HG03097 (cell line): ENCODE results near the gene HSBP1L1.

Experiments
- ATAC-seq: cut with Tn5 transposase; IDR thresholded peaks from one replicate; pipeline ENCODE4 v1.9.1; 2021; ENCODE audit not compliant: unreplicated experiment, low FRiP score

Gene HSBP1L1

DNA sequence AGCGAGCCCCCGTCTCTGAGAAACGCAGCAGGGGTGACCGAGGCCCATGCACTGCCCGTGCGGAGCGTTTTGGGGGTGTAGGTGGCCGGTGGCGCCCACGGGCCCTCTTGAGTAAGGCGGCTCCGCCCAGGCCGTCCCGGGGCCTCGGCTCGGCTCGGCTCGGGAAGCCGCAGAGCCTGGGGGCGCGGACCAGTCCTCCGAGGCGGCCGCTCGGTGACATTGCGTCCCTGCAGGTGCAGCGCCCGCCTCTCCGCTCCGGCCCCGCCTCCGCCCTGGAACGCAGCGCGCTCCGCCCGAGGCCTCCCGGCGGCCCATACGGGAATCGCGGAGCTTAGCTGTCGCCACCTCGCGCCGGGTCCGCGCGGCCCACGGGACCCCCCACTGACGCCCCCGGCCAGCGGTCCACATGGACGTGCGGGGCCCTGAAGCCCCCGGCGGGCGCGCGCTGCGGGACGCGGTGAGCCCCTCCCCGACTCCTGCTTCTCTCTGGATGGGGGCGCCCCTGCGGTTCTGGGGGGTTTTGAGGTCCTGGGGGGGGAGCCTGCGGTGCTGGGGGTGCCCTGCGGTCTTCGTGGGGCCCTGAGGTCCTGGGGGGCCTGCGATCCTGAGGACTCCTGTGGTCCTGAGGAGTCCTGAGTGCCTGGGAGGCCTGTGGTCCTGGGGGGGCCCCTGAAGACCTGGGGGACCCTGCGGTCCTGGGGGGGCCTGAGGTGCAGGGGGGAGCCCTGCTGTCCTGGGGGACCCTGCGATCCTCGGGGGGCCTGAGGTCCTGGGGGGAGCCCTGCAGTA, at the start of gene HSBP1L1:
Gene HSBP1L1 (plus strand): TSS at position 314 of the 789 bp plus-strand sequence. CDS start 93 bp downstream, at position 407.
- peak; percentile 71 for ATAC-seq

DNA sequence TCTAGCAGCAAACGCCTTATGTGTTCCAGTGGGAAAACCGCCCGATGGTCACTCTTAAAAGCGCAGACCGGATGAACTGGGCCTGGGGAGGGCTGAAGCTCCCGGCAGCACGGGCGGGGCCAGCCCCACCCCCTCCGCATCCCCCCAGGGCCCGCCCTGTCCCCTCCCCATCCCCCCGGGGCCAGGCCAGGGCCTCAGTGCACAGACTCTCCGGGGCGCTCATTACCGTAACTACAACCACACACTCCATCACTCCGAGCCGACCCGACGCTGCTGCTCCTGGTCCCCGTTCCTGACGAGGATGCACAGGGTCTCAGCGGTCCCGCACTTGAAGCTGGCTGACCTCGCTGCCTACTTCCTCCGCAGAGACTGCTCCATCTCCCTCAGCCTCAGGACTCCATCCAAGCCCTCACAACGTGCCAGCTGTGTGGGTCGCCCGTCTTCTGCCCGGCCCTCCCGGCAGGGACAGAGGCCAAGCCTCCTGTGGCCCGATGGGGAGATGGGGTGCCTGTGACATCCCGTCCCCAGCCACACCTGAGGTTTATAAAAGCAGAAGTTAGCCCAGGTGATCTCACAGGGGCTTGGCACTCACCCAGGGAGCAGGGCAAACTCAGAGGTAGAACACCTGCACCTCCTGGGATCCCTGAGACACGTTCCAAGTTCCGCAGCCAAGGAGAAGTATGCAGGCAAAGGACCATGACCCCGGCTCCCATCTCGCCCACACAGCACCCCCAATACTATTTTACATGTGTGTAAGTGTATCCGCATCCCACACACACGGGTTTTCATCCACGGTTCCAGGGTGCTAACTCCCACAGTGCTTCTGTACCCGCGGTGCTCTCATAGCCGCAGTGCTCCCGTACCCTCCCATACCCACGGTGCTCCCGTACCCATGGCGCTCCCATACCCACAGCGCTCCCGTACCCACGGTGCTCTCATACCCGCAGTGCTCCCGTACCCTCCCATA, 49.0 kb upstream of the HSBP1L1 start:
- no peak for ATAC-seq

DNA sequence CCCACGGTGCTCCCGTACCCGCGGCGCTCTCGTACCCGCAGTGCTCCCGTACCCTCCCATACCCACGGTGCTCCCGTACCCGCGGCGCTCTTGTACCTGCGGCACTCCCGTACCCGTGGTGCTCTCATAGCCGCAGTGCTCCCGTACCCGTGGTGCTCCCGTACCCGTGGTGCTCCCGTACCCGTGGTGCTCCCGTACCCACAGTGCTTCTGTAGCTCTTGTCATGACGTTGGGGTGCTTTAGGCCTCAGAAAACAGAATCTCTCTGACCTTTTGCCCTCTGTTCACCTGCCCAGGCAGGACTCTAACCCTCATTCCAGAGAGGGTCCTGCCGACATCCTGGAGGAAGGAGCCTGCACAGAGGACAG, 48.3 kb upstream of the HSBP1L1 start:
- no peak for ATAC-seq

GRCh38 chr18:79916546-79917168, 47.8 kb upstream of the HSBP1L1 start:
- ATAC-seq, result no peak

DNA sequence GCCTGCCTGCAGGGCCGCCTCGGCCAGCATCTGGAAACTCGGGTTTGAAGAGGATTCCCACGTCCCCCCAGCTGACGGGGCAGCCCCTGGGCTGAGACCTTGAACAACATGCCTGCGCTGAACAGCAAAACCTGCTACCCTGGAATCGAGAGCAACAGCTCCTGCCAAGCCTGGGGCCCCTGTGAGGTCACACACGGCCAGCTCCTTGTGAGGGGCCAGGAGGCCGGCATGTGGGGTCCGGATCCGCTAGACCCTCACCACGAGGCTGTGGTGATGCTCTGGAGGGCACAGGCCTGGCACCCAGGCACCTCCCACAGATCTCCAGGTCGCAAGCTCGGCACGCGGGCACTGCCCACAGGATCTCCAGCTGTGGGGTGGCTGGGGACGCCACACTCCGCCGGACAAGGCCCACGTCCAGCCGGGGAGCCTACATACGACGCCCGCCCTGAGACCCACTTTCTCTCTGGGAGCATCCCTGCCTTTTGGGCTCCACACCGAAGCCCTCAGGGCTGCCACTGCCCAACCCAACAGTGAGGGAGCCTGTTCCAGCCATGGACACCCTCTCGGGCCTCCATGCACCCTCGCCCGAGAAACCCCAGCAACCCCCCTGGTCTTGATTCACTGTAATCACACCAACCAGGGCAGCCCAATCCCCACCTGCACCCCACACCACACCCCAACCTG, 47.1 kb upstream of the HSBP1L1 start:
- ATAC-seq, result no peak

DNA sequence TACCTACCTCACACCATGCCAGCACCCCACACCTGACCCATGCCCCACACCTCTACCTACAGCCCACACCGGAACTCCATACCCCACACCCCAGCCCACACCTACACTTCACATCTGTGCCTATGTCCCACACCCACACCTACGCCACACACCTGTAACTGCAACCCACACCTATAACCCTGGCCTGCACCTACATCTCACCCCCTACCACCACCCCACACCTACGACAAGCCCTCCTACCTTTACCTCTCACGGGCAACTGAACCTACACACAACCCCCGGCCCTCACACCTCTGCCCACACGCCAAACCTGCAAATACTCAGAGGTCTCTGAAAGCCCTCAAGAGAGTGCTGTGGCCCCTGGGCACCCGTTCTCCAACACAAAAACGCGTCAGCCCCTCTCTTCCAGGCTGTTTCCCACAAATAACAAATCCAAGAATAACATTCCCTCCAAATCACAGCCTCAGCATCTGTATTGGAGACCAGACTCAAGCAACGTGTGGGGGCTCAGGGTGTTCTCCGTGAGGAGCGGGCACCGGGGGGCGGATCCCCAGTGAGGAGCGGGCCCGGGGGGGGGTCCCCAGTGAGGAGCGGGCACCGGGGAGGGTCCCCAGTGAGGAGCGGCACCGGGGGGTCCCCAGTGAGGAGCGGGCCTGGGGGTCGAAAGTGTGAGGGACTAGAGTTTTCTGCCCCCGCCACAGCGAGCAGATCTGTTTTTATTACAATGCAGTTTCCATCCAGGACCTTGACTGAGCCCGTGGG, 46.4 kb upstream of the HSBP1L1 start:
- ATAC-seq, result no peak

DNA sequence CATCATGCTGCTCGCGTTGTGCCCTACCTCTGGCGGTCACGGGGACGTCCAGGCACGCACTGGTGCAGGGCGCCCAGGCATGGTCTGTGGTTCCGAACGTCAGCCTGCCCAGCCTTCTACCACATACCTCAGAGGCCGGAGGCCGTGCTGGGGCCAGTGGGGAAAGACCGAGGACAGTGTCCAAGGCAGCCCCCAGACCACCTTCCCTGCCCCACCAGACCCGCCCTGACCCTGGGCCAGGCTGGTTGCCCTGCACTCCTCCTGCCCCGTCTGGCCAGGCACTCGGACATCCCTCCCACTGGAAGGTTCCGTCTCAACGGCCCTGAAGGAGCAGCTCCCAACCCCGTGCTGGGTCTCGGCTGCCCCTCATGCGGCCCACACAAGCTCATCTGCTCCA, 45.8 kb upstream of the HSBP1L1 start:
- no peak for ATAC-seq

DNA sequence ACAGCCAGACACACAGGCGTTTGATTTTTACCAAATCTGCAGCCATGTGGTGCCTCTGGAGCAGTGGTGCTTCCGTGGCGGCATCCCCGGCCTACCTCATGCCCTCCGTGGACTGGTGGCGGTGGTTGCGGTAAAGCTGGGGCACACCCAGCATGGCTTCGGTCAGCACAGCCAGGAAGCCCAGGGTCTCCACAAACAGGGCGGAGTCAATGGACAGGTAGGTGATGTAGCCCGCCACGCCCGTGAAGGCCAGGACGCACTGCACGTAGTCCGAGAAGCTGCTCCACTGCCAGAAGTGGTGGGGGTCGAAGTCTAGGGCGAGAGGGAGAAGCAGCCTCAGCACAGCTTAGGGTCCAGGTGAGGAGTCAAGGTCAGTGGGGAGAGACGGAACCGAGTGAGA, 45.4 kb upstream of the HSBP1L1 start:
- ATAC-seq, result no peak

- no peak for ATAC-seq
Measured at GRCh38 chr18:79921984-79922965, 42.2 kb upstream of the HSBP1L1 start.

DNA sequence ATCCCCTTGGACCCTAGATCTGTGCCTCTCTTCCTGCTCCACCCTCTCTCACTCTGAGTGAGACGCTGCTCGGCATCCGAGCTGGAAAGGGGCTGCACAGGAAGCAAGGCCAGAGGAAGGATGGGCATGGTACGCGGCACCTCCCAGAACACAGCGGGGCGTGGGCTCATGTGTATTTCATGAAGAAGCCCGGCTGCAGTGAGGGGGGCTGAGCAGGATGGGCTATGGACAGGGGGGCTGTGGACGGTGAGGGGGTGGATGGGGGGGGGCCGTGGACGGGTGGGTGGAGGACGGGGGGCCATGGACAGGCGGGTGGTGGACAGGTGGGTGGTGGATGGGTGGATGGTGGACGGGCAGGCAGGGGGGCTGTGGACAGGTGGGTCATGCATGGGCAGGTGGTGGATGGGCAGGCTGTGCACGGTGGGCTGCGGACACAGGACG, 41.5 kb upstream of the HSBP1L1 start:
- ATAC-seq, result no peak

DNA sequence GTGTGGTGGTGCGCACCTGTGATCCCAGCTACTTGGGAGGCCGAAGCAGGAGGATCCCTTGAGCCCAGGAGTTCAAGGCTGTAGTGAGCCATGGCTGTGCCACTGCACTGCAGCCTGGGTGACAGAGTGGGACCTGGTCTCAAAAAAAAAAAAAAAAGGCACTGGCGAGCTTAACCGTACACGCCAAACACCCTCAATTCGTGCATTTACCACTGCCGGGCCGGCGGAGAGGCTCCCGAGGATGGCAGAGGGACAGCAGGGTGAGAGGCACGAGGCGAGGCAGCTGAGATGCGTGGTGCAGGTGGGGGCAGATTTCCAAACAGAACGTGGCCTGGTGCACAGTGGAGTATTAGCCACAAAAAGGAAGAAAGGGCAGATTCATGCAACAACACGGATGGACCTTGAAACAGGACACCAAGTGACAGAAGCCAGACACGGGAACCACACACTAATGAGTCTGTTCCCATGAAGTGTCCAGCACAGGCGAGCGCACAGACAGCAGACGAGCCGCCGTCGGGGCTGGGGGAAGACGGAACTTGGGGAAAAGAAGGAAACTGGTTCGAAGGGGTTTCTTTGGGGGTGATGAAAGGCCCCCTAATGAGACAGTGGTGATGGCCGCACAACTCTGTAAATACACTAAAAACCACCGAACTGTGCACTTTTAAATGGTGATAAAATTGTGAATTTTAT, 40.4 kb upstream of the HSBP1L1 start:
- ATAC-seq, result no peak

DNA sequence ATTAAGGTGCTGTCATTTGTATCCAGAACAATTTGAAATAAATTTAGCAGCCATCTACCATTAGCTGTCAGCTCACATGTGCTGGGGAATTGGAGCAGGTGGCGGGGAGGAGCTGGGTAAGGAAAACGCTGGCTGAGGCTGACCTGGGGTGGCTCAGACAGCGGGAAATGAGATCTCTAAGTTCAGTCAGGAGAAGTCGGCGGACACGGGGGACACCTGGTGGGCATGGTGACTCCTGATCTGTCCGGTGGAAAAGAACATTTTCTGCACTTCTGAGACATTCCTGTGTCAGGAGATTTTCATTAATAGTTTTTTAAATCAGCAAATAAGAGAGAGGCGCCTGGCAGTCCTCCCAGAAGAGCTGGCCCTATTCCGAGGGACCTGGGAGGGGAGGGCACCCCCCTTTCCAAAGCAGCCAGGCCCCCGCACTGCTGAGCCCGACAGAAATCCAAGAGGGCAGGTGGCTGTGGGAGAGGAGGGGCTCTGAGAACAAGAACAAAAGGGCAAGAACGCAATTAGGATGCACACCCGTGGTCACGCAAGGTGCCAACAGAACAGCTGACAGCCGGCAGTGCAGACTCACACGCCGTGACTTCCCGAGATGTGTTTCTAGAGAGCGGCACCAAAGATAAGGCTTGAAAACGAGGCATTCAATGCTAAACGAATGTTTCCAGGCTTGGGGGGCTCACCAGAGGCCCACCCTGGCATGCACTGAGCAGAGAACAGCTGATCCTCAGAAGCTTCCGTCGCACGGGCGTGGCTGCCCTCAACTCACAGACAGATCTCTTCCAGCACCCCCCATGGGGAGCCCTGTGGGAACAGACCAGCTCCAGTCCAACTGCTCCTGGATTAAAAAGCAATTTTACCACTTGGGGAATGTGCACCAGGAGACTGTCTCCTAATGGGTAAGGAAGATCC, 39.4 kb upstream of the HSBP1L1 start:
- ATAC-seq, result no peak

DNA sequence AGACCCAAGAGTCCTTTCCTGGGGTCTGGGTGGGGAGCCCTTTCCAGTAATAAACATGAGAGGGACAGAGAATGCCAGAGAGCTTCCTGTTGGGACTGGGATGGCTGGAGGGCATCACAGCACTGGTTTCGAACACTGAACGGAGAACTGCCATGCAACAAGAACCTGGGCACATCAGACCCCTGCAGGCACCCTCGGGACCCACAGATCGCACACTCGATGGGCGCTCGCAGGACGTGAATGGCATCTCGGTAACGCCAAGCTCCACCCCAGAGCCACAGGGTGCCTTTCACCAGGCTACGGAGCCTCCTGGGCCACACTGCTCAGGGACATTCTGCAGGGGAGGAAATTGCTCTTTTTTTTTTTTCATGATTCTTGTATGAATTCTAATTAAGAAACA, 38.1 kb upstream of the HSBP1L1 start:
- no peak for ATAC-seq

DNA sequence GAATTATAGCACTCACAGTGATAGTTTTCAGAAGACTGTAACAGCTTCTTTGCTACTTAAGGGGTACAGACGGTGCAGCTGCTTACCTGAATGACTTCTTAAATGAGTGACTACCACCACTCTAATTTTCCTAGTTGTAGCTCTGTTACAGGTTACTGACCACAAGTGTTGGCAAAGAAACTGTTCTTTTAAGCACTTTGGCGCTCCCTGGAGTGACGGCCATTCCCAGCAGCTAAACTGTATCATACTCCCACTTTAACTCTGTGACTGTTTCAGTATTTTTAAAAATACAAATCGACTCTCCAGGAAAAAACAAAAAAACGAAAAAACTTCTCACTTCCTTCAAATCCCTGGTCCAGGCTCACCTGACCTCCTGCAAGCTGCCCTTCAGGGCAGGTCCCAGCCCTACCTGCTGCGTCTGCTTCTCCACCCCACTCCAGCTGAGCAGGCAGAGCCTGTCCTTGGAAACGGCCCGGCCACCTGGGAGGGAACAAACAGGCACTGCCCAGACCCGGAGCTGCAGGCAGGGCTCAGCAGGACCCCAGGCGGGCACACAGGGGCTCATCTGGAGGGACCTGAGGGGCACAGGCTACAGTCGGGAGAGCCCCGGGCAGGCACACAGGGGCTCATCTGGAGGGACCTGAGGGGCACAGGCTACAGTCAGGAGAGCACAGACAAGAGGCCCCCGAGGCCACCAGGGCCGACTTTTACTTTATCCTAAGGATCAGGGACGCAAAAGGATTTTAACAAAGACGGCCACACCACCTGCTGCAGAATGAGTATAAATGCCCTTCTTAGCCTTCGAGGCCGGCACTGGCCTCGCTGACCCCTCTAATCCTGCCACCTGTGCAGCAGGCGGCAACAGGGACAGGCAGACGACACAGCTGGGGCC, 37.5 kb upstream of the HSBP1L1 start:
- ATAC-seq, result no peak

DNA sequence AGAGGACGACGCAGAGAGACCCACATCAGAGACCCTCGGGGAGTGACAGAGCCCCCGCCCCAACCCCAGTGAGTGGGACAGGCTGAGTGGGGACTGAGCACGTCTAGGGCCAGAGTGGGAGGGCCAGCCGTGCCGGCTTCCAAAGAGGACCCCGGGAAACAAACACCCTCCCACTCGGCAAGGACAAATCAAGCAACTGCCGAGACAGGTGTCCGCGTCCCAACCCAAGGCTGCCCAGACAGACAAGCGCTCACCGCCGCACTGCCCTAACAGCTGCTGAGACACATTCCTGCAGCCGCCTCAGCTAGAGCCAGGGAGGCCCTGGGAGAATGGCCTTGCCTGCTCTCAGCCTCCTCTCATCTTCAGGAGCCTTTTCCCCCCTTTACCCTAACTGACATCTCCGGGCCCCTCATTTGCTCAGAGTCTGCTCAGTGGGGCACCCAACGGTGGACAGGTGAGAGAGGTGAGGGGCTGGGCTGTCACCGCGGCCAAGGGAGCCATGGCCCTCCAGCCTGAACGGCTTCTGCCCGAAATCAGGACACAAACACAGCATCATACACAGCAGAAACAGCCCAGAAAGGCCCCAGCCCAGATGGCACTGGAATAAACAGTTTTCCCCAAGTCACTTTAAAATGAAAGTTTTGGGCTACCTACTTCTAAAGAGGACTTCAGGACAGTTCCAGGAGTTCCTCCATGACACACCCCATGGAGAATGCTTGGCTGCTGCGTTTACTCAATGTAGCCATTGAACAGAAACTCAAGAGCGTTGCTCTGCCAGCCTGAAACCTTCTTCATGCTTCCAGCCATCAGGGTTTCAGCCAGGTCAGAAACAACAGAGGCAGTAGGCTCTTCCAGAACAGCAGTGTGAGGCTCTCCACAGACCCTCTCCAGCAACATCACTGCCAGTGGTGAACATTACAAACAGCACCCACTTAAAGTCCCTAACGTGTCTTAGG, 36.6 kb upstream of the HSBP1L1 start:
- no peak for ATAC-seq
